HG02798 (cell line): ENCODE results near the gene EFNA1.

Source experiments
- ATAC-seq: cut with Tn5 transposase; IDR thresholded peaks from one replicate; pipeline ENCODE4 v1.9.1; 2021; ENCODE audit warnings: mild to moderate bottlenecking; ENCODE audit not compliant: unreplicated experiment, poor library complexity

Gene EFNA1

DNA sequence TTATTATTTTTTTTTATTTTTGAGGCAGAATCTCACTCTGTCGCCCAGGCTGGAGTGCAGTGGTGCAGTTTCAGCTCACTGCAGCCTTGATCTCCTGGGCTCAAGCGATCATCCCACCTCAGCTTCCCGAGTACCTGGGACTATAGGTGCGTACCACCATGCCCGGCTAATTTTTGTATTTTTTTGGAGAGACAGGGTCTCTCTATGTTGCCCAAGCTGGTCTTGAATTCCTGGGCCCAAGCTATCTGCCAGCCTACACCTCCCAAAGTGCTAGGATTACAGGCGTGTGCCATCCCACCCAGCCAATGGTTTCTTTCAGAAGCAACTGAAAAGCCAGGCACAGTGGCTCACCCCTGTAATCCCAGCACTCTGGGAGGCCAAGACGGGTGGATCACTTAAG, 43.1 kb downstream of the EFNA1 start:
- ATAC-seq: no peak

GRCh38 chr1:155171836-155172731, 44.4 kb downstream of the EFNA1 start:
- peak; percentile 17 for ATAC-seq

DNA sequence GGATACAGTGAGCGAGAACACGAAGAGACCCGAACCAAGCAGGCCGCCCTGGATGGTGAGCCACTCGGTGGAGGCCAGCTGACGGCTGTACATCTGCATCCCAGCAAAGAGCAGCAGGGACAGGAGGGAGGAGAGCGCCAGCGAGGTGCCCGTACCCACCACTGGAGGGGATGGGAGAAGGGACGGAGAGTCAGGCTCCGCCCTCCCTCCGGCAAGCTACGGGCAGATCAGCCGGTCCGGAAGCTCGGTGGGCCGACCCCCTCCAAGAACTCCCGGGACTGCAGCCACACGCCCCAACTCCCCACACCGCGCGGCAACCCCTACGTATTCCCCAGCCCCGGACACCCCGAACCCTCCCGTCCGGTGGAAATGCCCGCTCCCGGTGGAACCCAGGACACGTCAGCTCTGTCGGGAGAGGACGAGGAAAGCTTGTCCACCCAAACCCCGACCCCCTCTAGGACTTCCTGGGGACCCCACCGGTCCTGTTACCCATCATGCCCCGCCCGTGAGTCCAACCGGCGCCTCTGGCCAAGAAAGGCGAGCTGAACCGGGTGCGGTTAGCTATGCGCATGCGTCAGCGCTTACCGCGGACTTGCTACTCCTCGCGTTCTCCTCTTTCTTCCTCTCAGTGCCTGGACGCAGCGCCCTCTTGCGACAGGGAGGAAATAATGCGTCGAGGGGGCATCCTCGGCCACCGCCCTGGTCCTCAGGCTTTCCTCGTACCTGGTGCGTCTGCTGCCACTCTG, 45.2 kb downstream of the EFNA1 start, which contains the start of gene KRTCAP2:
KRTCAP2 (minus strand) TSS at position 573 of the 746 bp plus-strand sequence; CDS start at position 493, 80 bp downstream.
- peak; percentile 85 for ATAC-seq

DNA sequence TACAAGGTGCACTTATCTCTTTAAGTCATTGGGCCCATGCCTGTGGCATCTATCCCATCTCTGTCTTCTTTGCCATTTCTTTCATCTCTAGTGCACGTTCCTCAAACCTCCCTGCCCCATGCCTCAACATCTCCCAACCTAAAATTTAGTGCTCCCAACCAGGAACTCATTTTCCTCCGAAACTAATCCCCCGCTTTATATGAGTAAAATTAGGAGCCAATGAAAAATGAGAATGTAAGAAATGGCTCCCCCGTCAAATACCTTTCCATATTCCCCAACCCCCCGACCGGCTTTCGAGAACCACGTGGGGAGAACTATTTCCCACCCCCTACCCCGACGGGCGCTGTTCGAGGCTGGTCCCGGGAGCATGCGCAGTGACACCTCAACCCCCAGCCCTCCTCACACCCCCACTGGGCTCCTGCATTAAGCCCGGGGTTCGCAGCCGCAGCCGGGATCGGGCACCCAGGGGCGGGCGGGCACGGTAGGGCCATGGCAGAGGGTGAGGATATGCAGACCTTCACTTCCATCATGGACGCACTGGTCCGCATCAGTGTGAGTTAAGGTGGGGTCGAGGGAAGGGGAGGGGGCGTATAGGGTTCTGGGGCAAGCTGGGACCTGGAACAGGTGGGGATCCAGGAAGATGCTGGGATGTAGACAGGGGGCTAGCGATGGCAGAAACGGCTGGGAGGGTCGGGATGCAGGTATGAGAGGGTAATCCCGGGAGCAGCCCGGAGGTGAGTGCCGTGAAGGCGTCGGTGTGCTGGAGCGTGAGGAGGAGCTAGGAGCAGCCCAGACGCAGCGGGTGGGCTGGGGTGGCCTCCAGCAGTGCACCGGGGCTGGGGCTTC, 46.0 kb downstream of the EFNA1 start, which contains the start of gene TRIM46:
TRIM46 (plus strand) TSS at position 372 of the 846 bp plus-strand sequence; CDS start at position 490, 118 bp downstream.
- no peak for ATAC-seq

DNA sequence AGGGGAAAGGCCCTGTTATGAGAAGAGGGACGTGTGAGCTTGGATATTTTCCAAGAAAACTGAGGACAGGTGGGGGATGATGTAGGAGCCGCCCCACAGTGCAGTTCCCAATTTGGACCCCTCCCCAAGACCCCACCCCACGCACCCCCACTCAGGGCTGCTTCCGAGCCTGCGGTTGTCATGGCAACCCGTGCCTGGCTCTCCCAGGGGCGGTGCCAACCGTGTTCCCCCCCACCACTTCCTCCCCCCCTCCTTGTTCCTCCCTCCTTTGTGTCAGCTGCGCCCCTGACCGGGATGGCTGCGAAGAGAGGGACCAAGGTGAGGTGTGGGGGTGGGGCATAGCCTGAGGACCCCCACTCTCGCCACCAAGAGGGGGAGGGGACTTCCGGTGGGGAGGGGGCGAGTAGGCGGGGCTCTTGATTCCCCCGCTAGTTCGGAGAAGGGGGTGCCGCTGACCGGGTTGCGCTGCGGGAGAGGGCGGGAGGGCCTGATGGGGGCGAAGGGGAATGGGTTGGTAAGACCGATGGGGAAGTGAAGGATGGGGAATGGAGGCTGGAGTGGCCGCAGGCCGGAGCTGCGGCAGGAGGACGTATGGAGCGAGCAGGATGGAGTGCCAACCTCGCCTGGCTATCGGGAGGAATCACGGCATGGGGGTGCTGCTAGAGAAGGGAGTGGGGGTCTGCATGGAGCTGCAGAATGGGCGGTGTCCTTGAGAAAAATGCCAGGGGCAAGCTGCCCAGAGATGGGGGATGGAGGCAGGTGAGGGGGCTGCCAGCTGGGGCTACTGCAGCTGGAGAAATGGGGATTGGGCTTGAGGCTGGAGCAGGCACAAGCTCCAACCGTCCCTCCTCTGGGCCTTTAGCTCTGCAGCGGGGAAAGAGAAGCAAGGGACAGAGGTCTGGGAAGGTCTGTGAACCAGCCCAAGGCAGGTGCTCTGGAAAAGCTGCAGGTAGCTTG, 46.9 kb downstream of the EFNA1 start:
- ATAC-seq: no peak

DNA sequence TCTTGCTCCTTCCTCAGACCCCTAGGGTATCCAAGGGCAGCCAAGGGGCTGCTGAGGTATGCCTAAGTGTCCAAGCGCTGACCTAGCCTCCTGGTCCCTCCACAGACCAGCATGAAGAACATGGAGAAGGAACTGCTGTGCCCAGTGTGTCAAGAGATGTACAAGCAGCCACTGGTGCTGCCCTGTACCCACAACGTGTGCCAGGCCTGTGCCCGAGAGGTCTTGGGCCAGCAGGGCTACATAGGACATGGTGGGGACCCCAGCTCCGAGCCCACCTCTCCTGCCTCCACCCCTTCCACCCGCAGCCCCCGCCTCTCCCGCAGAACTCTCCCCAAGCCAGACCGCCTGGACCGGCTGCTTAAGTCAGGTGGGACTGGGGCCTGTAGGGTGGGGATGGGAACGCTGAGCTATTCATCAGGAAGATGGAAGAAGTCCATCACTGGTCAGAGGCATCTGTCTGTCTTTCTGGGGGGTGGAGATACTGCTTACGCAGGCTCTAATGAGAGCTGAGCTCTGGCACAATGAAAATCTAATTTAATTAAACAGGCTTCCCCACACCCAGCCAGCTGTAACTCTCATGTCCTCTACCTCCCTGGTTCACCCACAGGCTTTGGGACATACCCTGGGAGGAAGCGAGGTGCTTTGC, 47.7 kb downstream of the EFNA1 start:
- ATAC-seq: no peak

DNA sequence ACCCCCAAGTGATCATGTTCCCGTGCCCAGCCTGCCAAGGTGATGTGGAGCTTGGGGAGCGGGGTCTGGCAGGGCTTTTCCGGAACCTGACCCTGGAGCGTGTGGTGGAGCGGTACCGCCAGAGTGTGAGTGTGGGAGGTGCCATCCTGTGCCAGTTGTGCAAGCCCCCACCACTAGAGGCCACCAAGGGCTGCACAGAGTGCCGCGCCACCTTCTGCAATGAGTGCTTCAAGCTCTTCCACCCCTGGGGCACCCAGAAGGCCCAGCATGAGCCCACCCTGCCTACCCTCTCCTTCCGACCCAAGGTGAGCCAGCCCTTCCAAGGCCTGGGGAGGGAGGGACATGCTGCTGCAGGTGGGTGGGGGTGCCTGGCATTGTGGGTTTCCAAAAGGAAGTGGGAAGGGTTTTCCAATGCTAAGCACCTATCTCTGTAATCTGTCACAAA, 48.3 kb downstream of the EFNA1 start:
- no peak for ATAC-seq

- peak; percentile 31 for ATAC-seq
These were observed 48.9 kb downstream of the EFNA1 start for GRCh38 chr1:155176544-155177071.

DNA sequence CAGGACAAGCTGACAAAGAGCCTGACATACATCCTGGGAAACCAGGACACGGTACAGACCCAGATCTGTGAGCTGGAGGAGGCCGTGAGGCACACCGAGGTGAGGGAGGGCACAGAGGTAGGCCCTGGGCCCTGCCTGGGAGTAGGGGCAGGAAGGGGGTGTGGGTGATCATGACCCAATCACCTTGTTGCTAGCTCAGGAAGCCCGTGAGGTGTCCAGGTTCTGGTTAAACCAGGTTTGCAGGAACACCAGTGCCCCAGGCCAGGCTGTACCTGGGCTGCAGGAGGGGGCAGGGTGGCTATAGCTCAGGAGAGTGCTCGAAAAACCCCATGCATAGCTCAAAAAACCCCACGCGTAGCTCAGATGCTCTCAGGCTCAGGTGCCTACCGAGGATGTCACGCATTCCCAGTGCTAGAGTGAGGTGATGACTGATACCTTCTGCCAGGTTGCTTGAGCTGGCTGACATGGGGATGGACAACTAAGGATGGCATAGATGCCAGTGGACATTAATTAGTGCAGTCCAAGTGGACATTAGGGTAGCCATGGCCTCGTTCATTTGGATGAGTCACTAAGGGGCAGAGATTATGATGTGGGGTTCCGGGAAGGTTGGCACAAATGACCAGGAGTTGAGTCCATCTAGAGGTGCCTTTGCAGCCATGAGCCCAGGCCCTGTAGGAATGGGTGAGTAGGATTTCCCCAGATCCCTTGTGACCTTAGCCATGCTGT, 49.7 kb downstream of the EFNA1 start:
- no peak for ATAC-seq

DNA sequence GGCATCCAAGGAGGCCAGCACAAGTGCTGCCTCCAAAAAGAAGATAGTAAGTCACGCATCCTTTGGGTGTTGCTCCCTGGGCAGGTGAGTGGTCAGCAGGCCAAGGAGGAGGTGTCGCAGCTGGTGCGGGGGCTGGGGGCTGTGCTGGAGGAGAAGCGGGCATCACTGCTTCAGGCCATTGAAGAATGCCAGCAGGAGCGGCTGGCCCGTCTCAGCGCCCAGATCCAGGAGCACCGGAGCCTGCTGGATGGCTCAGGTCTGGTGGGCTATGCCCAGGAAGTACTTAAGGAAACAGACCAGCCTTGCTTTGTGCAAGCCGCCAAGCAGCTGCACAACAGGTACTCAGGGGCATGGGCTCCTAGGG, 50.2 kb downstream of the EFNA1 start:
- no peak for ATAC-seq

GRCh38 chr1:155178441-155179111, 50.9 kb downstream of the EFNA1 start:
- ATAC-seq: no peak

- ATAC-seq: no peak
These were observed 51.7 kb downstream of the EFNA1 start for GRCh38 chr1:155179112-155180031.

GRCh38 chr1:155181371-155182051, 53.8 kb downstream of the EFNA1 start:
- ATAC-seq: no peak

DNA sequence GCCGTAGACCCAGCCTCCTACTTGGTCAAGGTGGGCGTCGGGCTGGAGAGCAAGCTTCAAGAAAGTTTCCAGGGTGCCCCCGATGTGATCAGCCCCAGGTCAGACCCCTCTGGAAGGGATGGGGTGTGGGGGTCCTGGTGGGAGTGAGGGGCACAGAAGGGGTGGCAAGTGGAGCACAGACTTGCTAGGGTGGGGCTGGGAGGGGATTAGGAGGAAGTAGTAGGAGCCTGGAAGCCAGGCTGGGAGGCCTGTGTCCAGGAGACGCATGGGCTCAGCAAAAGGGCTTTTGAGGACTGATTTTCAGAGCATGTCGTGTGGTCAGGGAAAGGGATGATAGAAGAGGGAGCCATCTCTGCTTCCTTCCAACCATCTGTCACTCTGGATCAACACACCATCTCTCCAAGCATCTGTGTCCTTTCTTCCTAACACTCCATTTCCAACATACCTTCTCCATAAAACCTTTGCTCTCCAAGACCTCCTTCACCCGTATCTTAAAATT, 54.4 kb downstream of the EFNA1 start:
- no peak for ATAC-seq

GRCh38 chr1:155183775-155184221, 56.1 kb downstream of the EFNA1 start:
- no peak for ATAC-seq
